Epithelial cell of proximal tubule (primary cell): Measurements from ENCODE around the gene GALP. TPM values are rescaled to one million over a fixed set of nuclear protein-coding genes. Genes with fewer than 3 reads are reported as not detected.
"Not testable (repeated sequence)": the region's sequence is repeated elsewhere in the genome, so short reads cannot be mapped to it uniquely, and the experiment has no call there.

Experiments
- DNase-seq: peaks from one replicate; pipeline ENCODE4 v3.0.0-alpha.2; 2011; ENCODE audit warnings: low read depth
- H3K4me3 ChIP-seq: 2 replicates; pipeline ENCODE4 v1.5.1; 2011; ENCODE audit warnings: low read depth, mild to moderate bottlenecking, low read length
- total RNA-seq: library from RNA; depleted of rRNA; stranded (reverse); fragments of >200 nt; gene quantifications from 2 replicates; pipeline ENCODE4 v1.2.3, GENCODE V29; 2015
- TF ChIP-seq, protein P1 (sequence below): conservative IDR thresholded peaks from 2 replicates; pipeline ENCODE4 v1.5.1; 2012; ENCODE audit warnings: low read depth, mild to moderate bottlenecking, low read length

The GALP gene
- total RNA-seq, 1 donor from 2014 or later, result not detected

GRCh38 chr19:56163097-56163496 is 12.7 kb upstream of the GALP start:
- TF ChIP-seq, protein P1, sequence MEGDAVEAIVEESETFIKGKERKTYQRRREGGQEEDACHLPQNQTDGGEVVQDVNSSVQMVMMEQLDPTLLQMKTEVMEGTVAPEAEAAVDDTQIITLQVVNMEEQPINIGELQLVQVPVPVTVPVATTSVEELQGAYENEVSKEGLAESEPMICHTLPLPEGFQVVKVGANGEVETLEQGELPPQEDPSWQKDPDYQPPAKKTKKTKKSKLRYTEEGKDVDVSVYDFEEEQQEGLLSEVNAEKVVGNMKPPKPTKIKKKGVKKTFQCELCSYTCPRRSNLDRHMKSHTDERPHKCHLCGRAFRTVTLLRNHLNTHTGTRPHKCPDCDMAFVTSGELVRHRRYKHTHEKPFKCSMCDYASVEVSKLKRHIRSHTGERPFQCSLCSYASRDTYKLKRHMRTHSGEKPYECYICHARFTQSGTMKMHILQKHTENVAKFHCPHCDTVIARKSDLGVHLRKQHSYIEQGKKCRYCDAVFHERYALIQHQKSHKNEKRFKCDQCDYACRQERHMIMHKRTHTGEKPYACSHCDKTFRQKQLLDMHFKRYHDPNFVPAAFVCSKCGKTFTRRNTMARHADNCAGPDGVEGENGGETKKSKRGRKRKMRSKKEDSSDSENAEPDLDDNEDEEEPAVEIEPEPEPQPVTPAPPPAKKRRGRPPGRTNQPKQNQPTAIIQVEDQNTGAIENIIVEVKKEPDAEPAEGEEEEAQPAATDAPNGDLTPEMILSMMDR, result no peak
- no peak for DNase-seq
- H3K4me3 ChIP-seq, result no peak overlapping the region

- TF ChIP-seq, protein P1, result no peak
- DNase-seq, result no peak
- H3K4me3 ChIP-seq, result no peak overlapping the region
Observed at GRCh38 chr19:56167064-56167578, 8.7 kb upstream of the GALP start.

DNA sequence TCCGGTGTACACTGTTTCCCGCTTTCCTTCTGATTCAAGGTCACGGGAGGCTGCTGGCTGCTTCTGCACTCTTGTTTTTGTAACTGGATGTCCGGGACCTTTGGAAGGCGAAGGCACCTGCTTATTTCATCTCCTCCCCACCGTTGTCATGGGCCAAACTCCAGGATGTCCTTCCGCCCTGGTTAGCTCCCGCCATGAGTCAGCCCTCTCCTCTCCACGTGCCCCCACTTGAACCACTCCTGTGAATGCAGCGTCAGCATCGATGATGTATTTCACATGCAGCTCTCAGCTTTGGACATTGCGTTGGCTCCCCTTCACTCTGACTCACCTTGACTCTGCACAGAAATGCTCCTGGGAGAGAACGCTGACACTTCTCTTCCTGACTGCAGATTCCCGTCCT is 5.5 kb upstream of the GALP start:
- peak; percentile 89 for DNase-seq
- peak overlapping the region; percentile 50 for H3K4me3 ChIP-seq
- TF ChIP-seq, protein P1, result no peak

GRCh38 chr19:56174086-56174485 is 1.7 kb upstream of the GALP start:
- DNase-seq, result no peak
- H3K4me3 ChIP-seq, result no peak overlapping the region
- TF ChIP-seq, protein P1, result no peak

- DNase-seq, result no peak
- TF ChIP-seq, protein P1, result no peak
- H3K4me3 ChIP-seq, result no peak overlapping the region
Observed at GRCh38 chr19:56174550-56174949, 1.3 kb upstream of the GALP start.

GRCh38 chr19:56176310-56176709 is 502 bp downstream of the GALP start:
- not testable (repeated sequence) for DNase-seq, H3K4me3 ChIP-seq

GRCh38 chr19:56176881-56177280 is 1.1 kb downstream of the GALP start:
- TF ChIP-seq, protein P1, result no peak
- no peak for DNase-seq
- H3K4me3 ChIP-seq, result no peak overlapping the region
